ENCODE results near the gene DPH2.

DPH2 gene

DNA sequence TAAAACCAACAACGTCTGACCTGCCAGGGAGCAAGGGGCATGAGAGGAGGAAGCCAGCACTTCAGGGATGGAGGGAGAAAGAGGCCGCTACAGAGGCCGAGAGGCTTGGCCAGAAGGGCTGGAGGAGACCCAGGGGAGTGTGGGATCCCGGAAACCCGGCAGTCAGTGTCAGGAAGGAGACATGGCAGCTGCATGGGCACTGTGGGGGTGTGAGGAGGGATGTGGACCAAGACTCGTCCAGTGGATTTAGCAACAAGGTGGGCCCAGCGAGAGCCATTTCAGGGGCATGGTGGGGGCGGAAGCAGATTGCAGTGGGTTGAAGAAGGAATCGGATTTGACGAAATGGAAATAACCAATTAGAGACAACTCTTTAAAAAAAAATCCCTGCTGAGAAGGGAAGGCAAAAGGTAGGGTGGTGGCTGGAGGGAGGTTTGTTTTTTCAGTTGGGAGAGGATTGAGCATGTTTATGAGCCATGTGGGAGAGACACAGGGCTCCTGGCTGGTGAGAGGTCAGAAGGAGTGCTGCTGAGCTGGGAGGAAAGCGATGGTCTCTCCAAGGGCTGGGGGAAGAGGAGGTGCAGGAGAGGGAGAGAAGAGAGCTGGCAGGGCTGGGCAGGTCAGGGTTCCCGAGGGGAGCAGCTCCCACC lies 13.6 kb downstream of the DPH2 start:
- ATAC-seq: no peak

DNA sequence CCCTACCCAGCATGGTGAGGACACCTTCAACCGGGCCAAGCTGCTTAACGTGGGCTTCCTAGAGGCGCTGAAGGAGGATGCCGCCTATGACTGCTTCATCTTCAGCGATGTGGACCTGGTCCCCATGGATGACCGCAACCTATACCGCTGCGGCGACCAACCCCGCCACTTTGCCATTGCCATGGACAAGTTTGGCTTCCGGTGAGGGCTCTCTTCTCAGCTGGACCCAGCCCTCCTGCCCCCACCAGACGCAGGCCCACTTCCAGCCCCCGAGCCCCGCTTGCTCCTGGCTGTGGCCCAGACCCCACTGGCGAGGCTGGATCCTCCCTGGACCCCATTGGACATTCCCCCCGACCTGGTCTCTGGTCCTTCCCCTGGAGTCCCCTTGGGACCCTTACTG lies 15.0 kb downstream of the DPH2 start:
- no peak for ATAC-seq

DNA sequence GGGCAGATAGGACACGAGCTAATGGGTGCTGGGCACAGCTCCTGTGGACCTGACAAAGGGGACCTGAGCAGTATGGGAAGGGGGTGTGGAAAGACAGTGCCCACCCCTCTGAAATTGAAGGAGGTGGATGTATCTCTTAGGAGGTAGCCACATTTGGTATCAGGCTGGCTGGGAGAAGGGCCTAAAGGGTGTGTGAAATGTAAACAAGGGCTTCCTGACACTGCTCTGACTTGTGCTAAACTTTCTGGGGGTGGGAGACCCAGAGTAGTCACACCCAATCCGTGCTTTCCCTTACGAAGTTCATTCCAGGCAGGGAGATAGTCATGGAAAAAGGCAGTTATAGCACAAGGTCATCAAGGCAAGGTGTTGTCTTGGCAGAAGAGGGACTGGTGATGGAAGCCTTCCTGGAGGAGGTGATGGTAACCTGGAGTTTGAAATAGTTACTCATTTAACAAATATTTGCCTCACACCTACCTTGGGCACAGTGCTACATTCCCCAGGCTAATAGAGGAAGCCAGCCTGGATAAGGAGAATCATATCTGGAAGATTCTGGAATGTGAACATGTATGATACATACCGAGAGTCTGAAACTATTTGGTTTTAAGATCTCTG lies 16.3 kb downstream of the DPH2 start:
- no peak for ATAC-seq

DNA sequence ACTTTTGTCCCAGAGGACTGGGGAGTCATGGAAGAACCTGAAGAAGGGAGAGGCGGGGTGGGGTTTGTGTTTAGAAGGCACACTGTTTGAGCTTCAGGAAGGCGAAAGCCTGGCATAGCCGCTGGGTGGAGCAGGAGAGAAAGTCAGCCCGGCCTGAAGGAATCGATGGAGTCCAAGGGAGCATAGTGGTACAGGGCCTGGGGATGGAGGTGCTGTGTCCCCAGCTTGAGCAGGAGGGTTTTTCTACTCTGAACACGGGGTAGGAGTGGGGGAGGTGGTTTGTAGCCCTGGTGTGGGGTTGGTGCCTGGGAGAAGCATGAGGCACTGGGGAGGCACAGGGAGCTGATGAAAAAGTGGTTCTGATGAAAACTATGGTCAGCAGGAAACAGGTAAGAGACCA lies 16.9 kb downstream of the DPH2 start:
- no peak for ATAC-seq

DNA sequence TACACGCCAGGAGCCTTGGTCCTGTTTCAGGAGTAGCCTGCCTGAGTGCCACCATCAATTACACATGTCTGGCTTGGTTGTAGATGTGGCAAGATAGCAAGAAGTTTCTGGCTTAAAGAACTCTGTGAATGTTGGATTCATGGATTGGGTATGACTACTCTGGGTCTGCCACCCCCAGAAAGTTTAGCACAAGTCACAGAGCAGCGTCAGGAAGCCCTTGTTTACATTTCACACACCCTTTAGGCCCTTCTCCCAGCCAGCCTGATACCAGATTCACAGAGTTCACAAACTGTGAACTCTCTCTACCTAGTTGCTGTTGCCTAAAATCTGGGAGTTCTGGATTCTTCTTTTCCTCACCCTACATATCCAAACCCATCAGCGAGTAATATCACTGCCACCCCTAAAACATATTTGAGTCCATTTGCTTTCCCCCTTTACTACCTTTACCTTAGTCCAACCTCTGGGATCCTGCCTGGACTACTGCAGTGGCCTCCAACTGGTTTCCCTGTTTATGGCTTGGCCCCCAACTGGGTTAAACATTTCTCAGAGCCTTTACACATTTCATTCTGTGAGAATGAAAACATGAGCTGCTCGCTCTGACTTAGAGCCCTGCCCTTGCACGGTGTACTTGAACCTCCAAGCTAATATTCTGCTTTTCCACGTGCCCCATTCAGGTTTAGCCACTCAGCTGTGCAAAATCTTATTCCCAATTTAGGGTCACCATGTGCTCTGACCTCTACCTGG lies 17.5 kb downstream of the DPH2 start:
- ATAC-seq: no peak

DNA sequence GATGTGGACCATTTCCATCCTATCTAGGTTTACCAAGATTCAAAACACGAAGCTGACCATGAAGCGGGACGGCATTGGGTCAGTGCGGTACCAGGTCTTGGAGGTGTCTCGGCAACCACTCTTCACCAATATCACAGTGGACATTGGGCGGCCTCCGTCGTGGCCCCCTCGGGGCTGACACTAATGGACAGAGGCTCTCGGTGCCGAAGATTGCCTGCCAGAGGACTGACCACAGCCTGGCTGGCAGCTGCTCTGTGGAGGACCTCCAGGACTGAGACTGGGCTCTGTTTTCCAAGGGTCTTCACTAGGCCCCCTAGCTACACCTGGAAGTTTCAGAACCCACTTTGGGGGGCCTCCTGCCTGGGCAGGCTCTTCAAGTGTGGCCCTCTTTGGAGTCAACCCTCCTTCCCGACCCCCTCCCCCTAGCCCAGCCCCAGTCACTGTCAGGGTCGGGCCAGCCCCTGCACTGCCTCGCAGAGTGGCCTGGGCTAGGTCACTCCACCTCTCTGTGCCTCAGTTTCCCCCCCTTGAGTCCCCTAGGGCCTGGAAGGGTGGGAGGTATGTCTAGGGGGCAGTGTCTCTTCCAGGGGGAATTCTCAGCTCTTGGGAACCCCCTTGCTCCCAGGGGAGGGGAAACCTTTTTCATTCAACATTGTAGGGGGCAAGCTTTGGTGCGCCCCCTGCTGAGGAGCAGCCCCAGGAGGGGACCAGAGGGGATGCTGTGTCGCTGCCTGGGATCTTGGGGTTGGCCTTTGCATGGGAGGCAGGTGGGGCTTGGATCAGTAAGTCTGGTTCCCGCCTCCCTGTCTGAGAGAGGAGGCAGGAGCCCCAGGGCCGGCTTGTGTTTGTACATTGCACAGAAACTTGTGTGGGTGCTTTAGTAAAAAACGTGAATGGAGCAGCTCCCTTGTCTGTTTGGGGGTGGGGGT lies 20.7 kb downstream of the DPH2 start:
- no peak for ATAC-seq

DNA sequence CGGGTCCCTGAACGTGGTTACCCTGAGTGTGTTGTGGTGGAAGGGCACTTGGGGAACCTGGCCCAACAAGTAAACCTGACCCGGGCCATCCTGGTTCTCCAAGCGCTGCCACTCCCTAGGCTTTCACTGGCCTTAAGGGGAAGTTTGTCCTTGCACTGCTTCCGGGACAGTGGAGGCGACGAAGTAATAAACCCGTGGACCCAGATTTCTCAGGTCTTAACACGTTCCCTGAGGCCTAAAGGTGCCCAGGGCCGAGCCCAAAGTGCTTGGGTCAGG lies 21.3 kb downstream of the DPH2 start:
- no peak for ATAC-seq

DNA sequence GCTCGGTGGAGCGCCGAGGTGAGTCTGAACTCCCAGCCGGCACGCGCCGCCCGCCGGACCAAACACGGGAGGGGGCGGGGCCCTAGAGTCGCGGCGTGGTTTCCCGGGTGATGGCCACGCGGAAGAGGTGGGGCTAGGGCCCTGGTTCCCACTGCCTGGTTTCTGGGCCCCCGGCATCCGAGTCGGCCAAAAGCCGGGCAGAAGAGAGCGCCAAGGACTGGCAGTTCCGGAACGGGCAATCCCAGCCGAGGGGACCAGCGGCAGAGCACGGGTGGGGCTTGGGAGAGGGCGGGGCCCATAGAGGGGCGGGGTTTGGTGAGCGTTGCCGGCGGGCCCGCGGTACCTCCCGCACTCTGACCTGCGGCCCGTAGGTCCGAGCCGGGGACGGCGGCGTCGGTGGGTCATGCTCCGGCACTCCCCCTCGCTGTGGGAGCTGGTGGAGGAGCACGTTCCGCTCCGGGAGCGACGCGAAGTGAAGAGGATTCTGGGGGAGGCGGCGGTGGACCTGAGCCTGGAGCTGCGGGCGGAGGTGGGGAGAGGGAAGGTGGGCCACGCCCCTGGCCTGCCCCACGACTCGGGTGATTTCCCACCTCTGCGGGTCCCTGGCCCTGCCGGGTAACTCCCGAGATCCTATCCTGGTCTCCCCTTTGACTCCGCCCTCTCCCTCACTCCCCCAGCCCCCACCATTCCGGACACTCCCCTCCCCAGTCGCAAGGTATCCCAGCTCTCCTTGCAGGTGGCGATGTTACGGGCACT lies 21.8 kb downstream of the DPH2 start, which contains the start of gene CCDC24:
TSS of gene CCDC24 (plus strand) at position 124 of the 756 bp plus-strand sequence. CDS start at position 404, 280 bp downstream.
- ATAC-seq: peak; percentile 77 to 82

DNA sequence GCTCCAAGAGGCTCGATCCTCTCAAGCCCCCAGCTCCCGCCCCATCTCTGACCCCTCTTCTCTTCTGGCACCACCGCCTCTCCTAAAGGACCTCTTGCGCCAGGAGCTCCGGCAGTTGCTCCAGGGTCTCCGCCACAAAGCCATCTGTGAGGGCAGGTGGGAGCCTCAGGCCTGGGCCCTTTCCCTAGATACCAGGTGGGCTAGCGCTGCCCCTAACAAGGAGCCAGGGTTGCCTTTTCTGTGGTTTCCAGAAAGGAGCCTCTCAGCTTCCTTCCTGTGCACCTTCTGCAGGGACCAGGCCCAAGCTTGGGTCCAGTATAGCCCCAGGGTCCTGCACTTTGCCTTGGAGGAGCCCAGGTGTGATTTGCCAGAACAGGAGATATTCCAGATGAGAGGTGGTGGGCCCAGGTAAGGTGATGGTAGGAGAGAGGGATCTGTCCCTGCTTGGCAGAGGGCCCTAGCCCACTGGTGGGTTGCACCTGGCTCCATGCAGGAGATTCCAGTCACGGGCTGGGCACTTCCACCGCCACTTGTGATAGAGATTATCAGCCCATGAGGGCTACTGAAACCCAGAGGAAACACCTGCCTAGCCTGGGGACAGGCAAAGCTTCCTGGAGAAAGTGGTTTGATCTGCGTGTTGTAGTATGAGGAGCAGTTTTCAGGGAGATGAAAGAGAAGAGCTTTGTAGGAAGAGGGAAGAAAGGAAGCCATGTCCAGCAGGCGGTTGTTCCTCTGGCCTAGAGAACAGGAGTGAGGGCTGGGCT lies 22.6 kb downstream of the DPH2 start:
- no peak for ATAC-seq

DNA sequence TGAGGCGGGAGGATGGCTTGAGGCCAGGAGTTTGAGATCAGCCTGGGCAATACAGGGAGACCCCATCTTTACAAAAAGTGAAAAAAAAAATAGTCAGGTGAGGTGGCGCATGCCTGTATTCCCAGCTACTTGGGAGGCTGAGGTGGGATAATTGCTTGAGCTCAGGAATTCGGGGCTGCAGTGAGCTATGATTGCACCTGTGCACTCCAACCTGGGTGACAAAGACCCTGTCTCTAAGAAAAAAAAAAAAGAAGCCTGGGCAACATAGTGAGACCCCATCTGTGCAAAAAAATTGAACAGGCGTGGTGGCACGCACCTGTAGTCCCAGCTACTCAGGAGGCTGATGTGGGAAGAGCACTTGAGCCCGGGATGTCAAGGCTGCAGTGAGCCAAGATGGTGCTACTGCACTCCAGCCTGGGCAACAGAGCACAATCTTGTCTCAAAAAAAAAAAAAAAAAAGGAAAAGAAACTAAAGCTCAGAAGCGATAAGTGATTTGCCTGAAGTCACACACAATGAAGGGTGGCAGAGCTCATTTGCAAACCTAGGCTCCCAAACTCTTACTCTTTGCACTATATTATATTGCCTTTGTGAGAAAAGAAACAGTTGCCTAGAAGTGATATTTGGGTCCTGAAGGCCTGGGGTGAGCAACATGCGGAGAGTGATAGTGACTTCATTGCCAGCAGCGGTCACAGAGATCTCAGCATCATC lies 23.6 kb downstream of the DPH2 start:
- no peak for ATAC-seq

DNA sequence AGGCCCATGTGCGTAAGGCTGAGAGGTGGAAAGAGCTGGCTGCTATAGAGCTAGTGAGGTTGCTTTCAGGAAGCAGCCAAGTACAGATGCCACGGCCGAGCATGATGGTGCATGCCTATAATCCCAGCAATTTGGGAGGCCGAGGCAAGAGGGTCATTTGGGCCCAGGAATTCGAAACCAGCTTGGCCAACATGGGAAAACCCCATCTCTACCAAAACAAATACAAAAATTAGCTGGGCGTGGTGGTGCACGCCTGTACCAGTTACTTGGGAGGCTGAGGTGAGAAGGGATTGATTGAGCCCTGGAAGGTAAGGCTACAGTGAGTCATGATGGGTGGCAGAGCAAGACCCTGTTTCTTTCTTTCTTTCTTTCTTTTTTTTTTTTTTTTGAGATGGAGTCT lies 24.3 kb downstream of the DPH2 start:
- no peak for ATAC-seq

DNA sequence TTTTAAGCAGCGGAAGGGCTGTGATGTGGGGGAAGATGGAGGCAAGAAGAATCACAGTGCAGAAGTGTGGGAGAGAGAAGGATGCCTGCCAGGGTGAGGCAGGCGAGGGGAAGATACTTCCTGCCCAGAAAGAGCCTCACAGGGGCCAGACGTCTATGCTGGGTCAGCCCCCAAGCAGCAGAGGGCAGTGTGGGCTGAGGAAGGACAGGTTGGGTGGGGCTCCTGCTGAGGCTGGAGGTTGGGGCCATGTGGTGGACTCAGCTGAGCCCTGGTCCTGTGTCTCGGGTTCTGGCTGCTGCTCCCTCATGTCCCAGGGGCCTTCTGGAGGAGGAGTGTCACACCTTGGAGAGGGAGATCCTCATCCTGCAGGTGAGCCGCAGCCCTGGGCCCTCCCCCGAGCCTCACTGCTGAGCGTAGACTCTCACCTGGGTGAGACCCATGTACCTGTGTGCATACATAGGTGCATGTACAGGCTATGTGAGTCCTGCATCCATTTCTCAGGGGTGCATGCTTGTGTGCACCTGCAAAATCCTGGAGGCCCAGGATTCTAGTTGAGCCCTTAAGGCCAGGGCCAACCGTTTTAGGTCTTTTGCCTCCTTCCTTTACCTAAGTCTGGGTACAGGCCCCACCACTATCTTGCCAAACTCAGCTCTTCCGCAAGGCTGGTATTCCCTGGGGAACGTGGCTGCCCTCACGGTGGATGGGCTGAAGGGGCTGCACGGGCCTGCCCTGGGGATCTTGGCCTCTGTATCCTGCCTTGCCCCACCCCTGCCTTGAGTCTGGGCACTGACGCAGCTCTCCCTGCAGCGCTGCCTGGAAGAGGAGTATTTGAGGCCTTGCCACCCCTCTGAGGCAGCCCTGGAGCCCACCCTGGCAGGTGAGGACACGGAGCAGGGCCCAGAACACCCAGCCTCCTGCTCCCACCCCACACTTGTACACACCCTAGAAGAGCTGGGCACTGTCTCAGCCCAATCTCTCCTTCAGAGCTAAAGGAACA lies 25.3 kb downstream of the DPH2 start:
- ATAC-seq: no peak

DNA sequence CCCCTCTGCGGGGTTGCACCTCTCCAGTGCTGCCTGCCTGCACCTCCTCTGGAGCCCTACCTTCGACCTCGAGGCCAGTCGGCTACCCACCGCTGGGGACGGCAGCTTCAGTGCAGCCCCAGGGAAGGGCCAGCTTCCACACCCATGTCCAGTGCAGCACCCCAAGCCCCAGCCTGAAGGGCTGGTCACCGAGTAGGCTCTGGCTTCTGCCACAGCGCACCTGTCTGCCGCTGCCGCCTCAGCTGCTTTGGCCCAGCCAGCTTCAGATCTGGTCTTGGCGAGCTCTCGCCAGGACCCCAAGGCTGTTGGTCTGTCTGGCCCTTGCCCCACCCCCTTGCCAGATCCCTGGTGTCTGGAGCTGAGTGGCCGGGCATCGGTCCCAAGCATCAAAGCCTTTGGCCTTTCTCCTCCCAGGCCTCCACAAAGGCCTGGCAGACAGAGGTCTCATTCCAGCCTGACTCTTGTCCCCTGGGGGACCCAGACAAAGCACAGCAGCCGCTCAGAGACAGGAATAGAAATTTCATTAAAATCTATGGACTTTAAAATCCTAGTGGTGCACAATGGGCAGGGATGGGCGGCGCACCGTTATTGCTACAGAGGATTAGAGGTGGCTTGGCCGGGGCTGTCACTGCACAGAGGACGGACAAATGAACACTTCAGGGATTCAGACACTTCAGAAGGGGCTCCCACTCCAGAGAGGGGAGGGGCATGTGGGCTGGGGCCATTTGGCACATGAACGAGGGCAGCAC lies 26.3 kb downstream of the DPH2 start:
- no peak for ATAC-seq

DNA sequence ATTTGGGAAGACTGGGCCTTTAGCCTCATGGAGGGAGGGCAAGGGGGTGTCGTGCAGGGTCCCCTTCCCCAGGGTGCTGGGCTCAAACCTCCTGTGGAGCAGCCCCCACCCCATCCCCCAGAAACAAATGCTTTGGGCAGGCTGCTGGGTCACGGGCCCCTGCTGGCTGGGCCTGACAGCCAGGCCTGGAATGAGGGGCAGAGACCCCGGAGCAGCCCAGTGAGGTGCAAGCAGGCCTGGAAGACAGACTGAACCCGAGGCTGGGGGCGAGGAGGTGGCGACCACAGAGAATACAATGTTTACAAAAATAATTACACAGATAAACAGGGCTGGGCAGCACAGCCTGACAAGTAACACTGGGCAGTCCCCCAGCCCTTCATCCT lies 26.9 kb downstream of the DPH2 start:
- ATAC-seq: no peak

DNA sequence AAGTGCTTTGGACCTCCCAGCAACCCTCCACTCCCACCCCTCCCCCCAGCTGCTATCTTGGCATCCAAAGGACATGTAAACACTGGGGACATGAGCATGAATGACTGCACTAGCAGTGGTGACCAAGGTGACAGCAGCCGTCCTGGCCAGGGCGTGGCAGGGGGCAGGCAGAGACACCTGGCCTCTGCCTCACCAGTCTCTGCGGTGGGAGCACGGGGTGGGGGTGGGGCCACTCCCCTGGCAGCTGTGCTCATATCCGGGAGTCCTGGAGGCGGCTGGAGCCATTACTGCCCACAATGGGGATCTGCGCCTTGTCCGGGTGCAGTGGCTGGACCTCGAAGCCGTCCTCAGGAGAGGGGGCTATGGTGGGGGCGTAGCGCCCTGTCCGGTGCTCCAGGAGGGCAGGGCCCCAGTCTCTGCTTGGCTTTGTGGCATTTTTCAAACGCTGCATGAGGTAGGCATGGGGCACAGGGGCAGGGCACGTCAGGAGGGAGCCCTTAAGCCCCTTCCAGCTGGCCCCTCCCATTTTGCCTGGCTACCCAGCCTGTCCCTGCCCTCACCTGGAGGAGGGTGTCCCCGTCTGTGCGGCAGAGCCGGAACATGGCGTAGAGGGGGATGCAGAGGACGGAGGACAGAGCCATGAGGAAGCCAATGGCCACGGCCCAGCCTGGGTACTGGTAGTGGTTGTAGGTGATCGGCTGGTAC lies 27.6 kb downstream of the DPH2 start:
- ATAC-seq: no peak

DNA sequence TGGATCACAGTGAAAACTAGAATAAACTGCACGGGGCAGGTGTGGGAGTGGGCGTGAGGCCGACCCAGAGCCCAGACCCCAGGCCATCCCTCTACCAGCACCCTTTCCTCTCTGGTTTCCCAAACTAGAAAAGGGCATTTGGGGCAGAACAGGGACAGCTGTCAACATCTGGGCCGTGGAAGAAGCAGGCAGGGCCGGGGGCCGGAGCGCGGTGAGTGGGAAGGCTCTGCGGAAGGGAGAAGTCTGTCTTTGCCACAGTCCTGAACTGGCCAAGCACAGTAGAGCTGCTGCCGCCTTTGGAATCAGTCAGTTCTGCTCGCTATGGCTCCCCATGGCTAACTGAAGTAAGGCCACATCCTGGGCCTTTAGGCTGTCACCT lies 28.2 kb downstream of the DPH2 start:
- ATAC-seq: no peak

DNA sequence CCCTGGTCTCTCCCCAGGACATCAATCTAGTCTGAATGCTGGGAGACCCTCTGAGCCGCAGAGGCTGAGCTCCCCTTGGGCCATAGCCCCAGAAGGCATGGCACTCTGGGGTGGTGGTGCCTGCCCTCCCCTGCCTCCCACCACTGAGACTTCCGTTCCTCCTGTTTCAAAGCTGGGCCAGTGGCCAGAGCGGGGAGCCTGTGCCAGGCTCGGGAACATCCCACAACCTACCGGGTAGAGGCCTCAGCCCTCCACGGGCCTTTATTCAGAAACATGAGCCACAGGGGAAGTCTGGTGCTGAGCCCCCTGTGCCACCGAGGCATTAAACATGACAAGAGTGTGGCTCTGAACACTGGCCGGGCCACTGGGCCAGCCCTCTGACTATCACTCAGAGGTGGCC lies 29.6 kb downstream of the DPH2 start:
- no peak for ATAC-seq

DNA sequence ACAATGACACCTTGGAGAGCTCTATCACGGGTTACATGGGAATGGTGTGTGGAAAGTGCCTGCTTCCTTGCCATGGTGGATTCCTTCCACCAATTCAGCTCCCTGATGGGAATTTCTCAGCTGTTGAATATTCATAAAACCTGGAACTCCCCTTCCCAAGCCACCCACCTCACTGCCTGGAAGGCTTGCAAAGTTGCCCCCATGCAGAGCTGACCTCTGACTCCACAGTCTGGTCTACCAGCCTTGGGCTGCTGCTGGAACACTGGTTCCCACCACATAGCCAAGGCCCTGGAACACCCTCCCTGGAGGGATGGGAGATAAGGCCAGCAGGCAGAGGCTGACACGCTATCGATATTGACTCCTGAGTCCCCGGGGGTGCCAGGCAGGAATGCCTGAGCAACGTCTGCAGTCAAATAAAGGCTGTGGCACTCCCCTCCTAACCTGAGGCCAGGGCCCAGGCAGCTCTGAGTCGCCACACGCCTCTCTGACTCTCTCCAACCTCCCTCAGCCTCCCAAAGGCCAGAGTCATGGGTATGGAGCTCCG lies 30.4 kb downstream of the DPH2 start:
- ATAC-seq: no peak
